Left hindlimb (tissue), 1 donor: ENCODE results near the gene GPLD1.

Experiments
- DNase-seq: peaks from one replicate; pipeline ENCODE4 v3.0.0-alpha.2; 2018

GPLD1 gene

DNA sequence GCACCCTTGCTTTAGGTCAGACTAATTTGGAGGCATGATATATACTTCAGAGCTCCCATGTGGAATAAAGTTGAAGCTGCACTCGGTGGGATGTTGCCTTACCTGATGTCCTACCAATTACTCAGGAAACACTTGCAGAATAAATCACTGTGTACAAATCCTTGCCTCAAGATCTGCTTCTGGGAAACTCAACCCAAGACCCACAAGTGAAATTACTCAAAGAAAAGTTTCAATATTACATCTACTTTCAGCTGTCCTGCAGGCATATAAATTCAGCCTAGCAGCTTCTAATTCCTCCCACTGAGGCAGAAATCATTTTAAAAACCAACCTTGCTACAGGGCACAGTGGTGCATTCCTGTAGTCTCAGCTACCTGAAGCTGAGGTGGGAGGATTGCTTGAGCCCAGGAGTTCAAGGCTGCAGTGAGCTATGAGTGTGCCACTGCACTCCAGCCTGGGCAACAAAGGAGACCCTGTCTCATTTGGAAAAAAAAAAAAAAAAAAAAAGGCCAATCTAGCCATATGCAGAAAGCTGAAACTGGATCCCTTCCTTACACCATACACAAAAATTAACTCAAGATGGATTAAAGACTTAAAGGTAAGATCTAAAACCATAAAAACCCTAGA, 110.8 kb downstream of the GPLD1 start:
- DNase-seq, result no peak
